Measurements from ENCODE around the gene CLTCL1. TPM values are rescaled to one million over a fixed set of nuclear protein-coding genes. Genes with fewer than 3 reads are reported as not detected.
"Not testable (repeated sequence)": the region's sequence is repeated elsewhere in the genome, so short reads cannot be mapped to it uniquely, and the experiment has no call there.

Gene CLTCL1
- total and polyA plus RNA-seq, 9 of the 15 experiments (the other 6 are each of a cell fraction or from before 2014, with no cell fraction given): 1.1 to 11.7 (median 5.0) TPM

- H3K27ac ChIP-seq (ENCODE audit: extremely low read depth, low read depth, low read length); BruUV-seq (replicated peaks); ATAC-seq; FAIRE-seq; DNase-seq (ENCODE audit: extremely low read depth in 1 of 4, low spot score in 3 of 4); H3K9ac ChIP-seq (ENCODE audit: insufficient read depth in 1 of 2, low read depth in 2 of 2, low read length in 2 of 2); H3K4me3 ChIP-seq; H3K36me3 ChIP-seq (ENCODE audit: control insufficient read depth, insufficient read depth, low read length); H3K4me2 ChIP-seq (ENCODE audit: insufficient read depth, low read length); CTCF ChIA-PET (ENCODE audit: low intra/inter-chr PET ratio); H4K20me1 ChIP-seq (replicated peaks; ENCODE audit: control insufficient read depth, insufficient read depth, low read length); in situ Hi-C loops (cut with MboI); H3K79me2 ChIP-seq (ENCODE audit: control insufficient read depth, insufficient read depth, low read length); H3K9me3 ChIP-seq (replicated peaks; ENCODE audit: control insufficient read depth, insufficient read depth, low read depth, low read length); H3K4me1 ChIP-seq (replicated peaks in 1 of 2; ENCODE audit: control insufficient read depth in 2 of 2, insufficient read depth in 2 of 2, low read length in 2 of 2); H3K9me1 ChIP-seq (ENCODE audit: control insufficient read depth, insufficient read depth, low read length); H2AFZ ChIP-seq (ENCODE audit: low read depth, low read length); intact Hi-C loops (cut with micrococcal nuclease); TF ChIP-seq ATF3 (CRISPR knock-in tag; conservative IDR thresholded peaks at IDR 0.05): not testable (repeated sequence)
- WGBS (ENCODE audit: insufficient coverage, low coverage, missing lambda C conversion rate): 20% methylated on average over 11 of the region's 11 CpGs
- POLR2A ChIA-PET: interaction anchor here (0.7 to 6.8 kb wide), 5 partner anchors 9 to 321 kb away, joined by 3 to 64 read pairs (median 3); partner anchors contain the start of genes CDC45, ESS2 and UFD1
- peaks cover 29 to 56% of the 10 kb centered on the region in 2 experiments for H3K27me3 ChIP-seq (ENCODE audit: control insufficient read depth in 2 of 2, insufficient read depth in 2 of 2, low read length in 2 of 2)
- TF ChIP-seq CEBPB (tag; IDR thresholded peaks at IDR 0.05) (peak; percentile 84), ATF3 (IDR thresholded peaks at IDR 0.05) (peak; percentile 78), FOXA3 (CRISPR knock-in tag; conservative IDR thresholded peaks at IDR 0.05 in 1 of 2, IDR thresholded peaks at IDR 0.05 in 1 of 2) (peak in 1 of 2 experiments; percentile 52; a peak in 1 of 4 replicates), CEBPG (CRISPR knock-in tag; IDR thresholded peaks at IDR 0.05) (peak; percentile 73), CEBPG (tag; conservative IDR thresholded peaks at IDR 0.05 in 1 of 2, IDR thresholded peaks at IDR 0.05 in 1 of 2) (peak; percentile 44 to 74; a peak in 2 of 4 replicates)
Observed at GRCh38 chr22:19158649-19159048, 132.9 kb downstream of the CLTCL1 start.
